Lung (tissue), 12 donors: Measurements from ENCODE around the gene VPS4B. TPM values are rescaled to one million over a fixed set of nuclear protein-coding genes. Genes with fewer than 3 reads are reported as not detected.
A peak's percentile ranks its signal among the peaks of the same experiment; 100 is the strongest.

ENCODE experiments used
- ATAC-seq: fragments of 200-7000 bp; cut with Tn5 transposase; one replicate; pipeline ENCODE4 v1.9.1; 2020; ENCODE audit warnings: moderate number of reproducible peaks; ENCODE audit not compliant: insufficient read depth, low FRiP score
- DNase-seq, 3 donors: peaks; one replicate each; pipeline ENCODE4 v3.0.0-alpha.2; 2013 to 2017
- H3K27ac ChIP-seq, 2 donors: one replicate each; pipeline ENCODE4 v1.5.1; 2013; ENCODE audit warnings: mild to moderate bottlenecking in 2 of 2, moderate library complexity in 2 of 2, control low read depth in 1 of 2, inconsistent platforms in 1 of 2, low read depth in 1 of 2, low read length in 1 of 2
- H3K27me3 ChIP-seq, 3 donors: one replicate each; pipeline ENCODE4 v1.5.1; 2013; ENCODE audit warnings: low read length in 2 of 3; ENCODE audit not compliant: control insufficient read depth in 3 of 3, insufficient read depth in 3 of 3
- H3K36me3 ChIP-seq, 4 donors: one replicate each; pipeline ENCODE4 v1.5.1; 2013; ENCODE audit warnings: low read length in 4 of 4, mild to moderate bottlenecking in 1 of 4, moderate library complexity in 1 of 4; ENCODE audit not compliant: control insufficient read depth in 4 of 4, insufficient read depth in 4 of 4
- H3K4me1 ChIP-seq, 5 donors: one replicate each; pipeline ENCODE4 v1.5.1; 2013; ENCODE audit warnings: low read length in 5 of 5, mild to moderate bottlenecking in 2 of 5, moderate library complexity in 1 of 5; ENCODE audit not compliant: control insufficient read depth in 5 of 5, insufficient read depth in 5 of 5
- H3K4me3 ChIP-seq: one replicate; pipeline ENCODE4 v1.5.1; 2013; ENCODE audit warnings: mild to moderate bottlenecking, control low read depth, moderate library complexity
- H3K9ac ChIP-seq, 2 donors: one replicate each; pipeline ENCODE4 v1.5.1; 2013; ENCODE audit warnings: low read length in 2 of 2, control low read depth in 1 of 2; ENCODE audit not compliant: insufficient read depth in 1 of 2
- H3K9me3 ChIP-seq, 4 donors: one replicate each; pipeline ENCODE4 v1.5.1; 2013; ENCODE audit warnings: low read length in 3 of 4, mild to moderate bottlenecking in 1 of 4, moderate library complexity in 1 of 4; ENCODE audit not compliant: control insufficient read depth in 4 of 4, insufficient read depth in 3 of 4
- WGBS, 2 donors: extraction: QIAGEN DNeasy Blood & Tissue Kit; methylation state at CpG; one replicate each; pipeline ENCODE4 v1.1.7; 2013; 5-methylcytosine and 5-hydroxymethylcytosine counted together
- polyA plus RNA-seq, 2 donors: library from polyadenylated mRNA; stranded (reverse); fragments of 200-250 nt; gene quantifications; one replicate each; pipeline ENCODE4 v1.2.1, GENCODE V29; 2013
- total RNA-seq, 2 donors: library from RNA; depleted of rRNA in 1 of 2; stranded (reverse); fragments of >200 nt in 1 of 2; gene quantifications; one replicate each; pipeline ENCODE4 v1.2.1, GENCODE V29; 2014 to 2021
- TF ChIP-seq, protein P1 (sequence below): IDR thresholded peaks from 2 replicates; pipeline ENCODE4 v1.5.1; 2012; ENCODE audit warnings: mild to moderate bottlenecking; ENCODE audit errors: control extremely low read depth, extremely low read depth
- donor health status: control.
- donor health status: control.
- donor health status: Bipolar disorder and iron deficiency.
- donor health status: healthy.
- donor health status: DM: yes; HTN: yes; CAD: no.

VPS4B gene
- total and polyA plus RNA-seq, 4 donors: 11.7 to 56.1 (median 40.8) TPM

DNA sequence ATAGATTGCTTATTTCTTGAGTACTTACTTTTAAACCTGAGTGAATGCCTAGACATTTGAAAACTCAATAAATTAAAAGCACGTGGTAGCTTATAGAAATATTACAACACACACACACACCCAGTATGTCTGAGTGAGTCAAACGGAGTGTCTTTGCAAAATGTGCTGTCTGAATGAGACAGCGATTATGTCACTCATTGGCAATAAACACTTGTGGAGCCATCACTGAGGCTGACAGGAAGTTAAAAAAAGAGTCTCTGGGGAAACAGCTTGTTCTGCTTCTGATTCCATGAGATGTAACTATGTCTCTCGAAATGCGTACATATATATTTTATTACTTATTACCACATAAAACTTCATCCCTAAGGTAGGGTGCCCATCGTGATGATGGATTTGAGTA lies 22.3 kb upstream of the VPS4B start:
- WGBS, 2 donors: 35 to 62% methylated on average over 6 of the region's 6 CpGs
- peak; percentile 27 for ATAC-seq
- no peak overlapping the region for H3K9ac ChIP-seq

DNA sequence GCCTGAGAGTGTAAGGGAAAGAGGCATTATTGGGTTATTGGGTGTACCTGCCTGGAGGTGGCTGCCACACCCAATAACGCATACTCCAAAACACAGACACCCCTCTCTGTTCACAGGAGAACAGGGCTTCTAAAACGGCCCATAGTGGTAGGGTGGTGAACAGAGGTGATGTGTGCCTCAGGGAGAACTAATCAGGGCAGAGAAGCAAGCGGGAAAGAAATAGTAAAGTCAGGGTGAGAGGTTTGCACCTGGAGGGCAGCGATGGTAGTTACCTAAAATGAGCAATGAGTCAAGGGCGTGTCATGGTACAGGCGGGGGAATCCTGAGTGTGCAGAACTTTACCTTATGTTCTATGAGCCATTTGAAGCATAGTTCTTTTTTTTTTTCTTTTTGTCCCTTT lies 21.6 kb upstream of the VPS4B start:
- TF ChIP-seq, protein P1, sequence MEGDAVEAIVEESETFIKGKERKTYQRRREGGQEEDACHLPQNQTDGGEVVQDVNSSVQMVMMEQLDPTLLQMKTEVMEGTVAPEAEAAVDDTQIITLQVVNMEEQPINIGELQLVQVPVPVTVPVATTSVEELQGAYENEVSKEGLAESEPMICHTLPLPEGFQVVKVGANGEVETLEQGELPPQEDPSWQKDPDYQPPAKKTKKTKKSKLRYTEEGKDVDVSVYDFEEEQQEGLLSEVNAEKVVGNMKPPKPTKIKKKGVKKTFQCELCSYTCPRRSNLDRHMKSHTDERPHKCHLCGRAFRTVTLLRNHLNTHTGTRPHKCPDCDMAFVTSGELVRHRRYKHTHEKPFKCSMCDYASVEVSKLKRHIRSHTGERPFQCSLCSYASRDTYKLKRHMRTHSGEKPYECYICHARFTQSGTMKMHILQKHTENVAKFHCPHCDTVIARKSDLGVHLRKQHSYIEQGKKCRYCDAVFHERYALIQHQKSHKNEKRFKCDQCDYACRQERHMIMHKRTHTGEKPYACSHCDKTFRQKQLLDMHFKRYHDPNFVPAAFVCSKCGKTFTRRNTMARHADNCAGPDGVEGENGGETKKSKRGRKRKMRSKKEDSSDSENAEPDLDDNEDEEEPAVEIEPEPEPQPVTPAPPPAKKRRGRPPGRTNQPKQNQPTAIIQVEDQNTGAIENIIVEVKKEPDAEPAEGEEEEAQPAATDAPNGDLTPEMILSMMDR: no peak
- Histone ChIP-seq H3K4me3 (no peak overlapping the region), H3K27me3 (no peaks in the 10 kb centered on the region), H3K9me3 (no peaks in the 10 kb centered on the region), H3K27ac (no peak overlapping the region), H3K9ac (no peak overlapping the region), H3K36me3 (no peaks in the 10 kb centered on the region), H3K4me1 (no peaks in the 10 kb centered on the region)
- 94 to 95% methylated on average over 6 of the region's 6 CpGs for WGBS, 2 donors
- DNase-seq: no peak
- ATAC-seq: no peak

More for the DNA sequence above, 22.3 kb upstream of the VPS4B start:
- Histone ChIP-seq H3K27ac (no peak overlapping the region), H3K27me3 (no peaks in the 10 kb centered on the region), H3K4me3 (no peak overlapping the region), H3K36me3 (no peaks in the 10 kb centered on the region), H3K4me1 (no peaks in the 10 kb centered on the region), H3K9me3 (no peaks in the 10 kb centered on the region)
- DNase-seq: peak in 1 of 3 donors; percentile 30
- TF ChIP-seq, protein P1: no peak

DNA sequence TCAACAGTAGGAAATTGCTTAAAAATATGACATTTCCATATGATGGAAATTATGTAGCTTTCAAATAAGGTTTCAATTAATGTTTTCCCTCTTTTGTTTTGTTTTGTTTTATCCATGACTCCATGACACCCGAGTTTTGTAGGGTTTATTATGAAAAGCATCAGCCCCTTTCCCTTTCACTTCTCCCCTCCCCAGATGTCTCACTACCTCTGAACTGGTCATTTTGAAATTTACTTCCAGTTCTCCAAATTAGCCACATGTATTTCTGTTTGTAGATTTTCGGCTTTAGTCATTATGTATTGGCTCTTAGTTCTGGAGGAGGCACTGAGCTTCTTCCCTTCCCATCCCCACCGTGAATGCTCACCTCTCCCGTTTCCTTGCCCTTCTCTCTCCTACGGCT lies 18.6 kb upstream of the VPS4B start:
- TF ChIP-seq, protein P1: no peak
- Histone ChIP-seq H3K27ac (no peak overlapping the region), H3K9me3 (no peaks in the 10 kb centered on the region), H3K4me3 (no peak overlapping the region), H3K27me3 (no peaks in the 10 kb centered on the region), H3K9ac (no peak overlapping the region), H3K36me3 (no peaks in the 10 kb centered on the region), H3K4me1 (peaks cover 0 to 3% (median 0%) of the 10 kb centered on the region in 5 donors)
- 55 to 69% methylated on average over 5 of the region's 5 CpGs for WGBS, 2 donors
- ATAC-seq (no peak), DNase-seq (no peak)

DNA sequence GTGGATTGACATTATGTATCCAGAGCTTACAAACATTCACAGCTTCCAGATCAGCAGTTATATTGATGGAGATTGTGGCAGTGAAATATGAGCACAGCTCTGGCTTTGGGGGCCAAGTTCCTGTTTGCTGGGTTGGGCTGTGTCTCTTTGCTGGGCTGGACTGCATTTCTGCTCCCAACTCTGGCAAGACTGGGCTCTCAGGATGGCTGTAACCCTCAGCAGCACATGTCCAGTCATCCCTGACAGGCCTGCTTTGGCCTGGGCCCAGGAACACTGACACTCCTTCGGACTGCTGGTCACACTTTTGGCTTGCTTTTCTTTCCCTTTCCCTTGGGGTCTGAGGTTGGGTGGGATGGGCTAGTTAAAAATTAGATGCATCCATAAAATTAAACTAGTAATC lies 17.9 kb upstream of the VPS4B start:
- Histone ChIP-seq H3K9ac (no peak overlapping the region), H3K9me3 (no peaks in the 10 kb centered on the region), H3K27ac (no peak overlapping the region), H3K36me3 (no peaks in the 10 kb centered on the region), H3K4me1 (peaks cover 0 to 3% (median 0%) of the 10 kb centered on the region in 5 donors), H3K27me3 (no peaks in the 10 kb centered on the region), H3K4me3 (no peak overlapping the region)
- DNase-seq: no peak
- TF ChIP-seq, protein P1: no peak
- ATAC-seq: no peak
- 60 to 76% methylated on average over 1 of the region's 1 CpG for WGBS, 2 donors
